Fibroblast of gingiva (primary cell): Measurements from ENCODE around the gene CFAP45.
A peak's percentile ranks its signal among the peaks of the same experiment; 100 is the strongest.

Experiments used
- DNase-seq: peaks from one replicate; pipeline ENCODE4 v3.0.0-alpha.2; 2011; ENCODE audit warnings: low read depth

The CFAP45 gene

DNA sequence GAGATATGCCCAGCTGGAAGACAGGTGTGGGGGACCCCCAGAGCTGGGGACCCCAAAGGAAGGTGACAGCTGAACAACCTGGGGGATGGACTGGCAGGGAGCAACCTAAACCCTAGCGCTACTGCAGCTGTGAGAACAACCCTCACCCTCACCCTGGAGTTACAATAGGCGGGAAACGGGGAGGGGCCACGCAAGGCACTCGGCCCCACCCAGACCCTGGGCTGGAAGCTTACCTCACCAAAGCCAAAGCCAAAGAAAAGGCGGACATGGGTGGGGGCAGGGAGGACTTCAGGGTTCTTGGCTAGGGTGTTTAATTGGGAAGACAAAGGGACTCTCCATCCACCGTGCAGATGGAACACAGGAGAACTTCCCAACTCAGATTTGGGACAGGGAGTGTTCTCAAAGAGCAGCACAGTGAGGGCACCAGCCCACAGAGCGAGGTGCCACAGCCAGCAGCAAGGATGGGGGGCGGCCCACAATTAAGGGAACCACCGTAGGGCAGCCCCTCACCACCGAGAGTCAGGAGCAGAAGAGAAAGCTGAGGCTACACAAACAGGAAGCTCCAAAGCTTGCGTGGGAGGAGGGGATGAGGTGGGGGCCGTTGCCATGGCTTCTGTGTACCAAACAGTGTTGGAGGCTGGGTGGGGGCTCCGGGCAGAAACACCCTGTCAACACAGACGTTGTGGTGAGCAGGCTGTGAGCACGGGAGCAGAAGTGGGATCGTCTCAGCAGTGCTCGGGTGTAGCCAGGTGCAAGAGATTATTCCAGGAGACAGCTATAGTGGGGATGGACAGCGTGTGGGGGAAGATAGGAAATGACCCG lies 23.4 kb upstream of the CFAP45 start:
- DNase-seq = peak; percentile 70

DNA sequence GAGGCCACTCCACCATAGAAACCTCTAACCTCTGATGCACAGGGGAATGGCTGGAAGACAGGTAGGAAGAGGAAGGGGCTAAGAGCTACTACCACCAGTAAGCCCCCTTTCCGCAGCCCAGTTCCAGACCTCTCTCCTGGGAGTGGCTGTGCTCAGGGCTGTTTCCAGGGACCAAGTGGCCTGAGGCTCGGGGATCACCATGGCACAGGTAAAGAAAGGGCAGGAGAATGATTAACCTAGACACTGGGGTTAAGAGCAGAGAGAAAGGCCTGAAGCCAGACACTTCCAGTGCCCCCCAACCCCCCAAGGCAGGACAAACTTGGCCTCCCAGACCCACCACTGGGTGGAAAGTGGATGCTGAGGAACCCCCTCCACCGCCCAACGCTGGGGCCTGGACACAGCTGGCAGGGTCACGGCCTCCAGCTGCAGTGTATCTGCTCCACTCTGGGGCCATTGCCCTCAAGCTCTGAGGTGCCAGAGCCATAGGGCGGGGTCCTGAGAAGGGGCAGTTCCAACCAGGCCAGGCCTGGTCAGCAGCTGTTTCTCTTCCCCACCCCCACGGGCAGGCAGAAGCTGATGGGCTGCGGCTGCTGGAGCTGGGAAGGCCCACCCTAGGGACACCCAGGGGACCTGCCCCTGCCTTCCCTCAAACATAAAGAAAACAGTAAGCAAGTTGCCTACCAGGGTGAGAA lies 22.7 kb upstream of the CFAP45 start:
- peak; percentile 45 for DNase-seq

DNA sequence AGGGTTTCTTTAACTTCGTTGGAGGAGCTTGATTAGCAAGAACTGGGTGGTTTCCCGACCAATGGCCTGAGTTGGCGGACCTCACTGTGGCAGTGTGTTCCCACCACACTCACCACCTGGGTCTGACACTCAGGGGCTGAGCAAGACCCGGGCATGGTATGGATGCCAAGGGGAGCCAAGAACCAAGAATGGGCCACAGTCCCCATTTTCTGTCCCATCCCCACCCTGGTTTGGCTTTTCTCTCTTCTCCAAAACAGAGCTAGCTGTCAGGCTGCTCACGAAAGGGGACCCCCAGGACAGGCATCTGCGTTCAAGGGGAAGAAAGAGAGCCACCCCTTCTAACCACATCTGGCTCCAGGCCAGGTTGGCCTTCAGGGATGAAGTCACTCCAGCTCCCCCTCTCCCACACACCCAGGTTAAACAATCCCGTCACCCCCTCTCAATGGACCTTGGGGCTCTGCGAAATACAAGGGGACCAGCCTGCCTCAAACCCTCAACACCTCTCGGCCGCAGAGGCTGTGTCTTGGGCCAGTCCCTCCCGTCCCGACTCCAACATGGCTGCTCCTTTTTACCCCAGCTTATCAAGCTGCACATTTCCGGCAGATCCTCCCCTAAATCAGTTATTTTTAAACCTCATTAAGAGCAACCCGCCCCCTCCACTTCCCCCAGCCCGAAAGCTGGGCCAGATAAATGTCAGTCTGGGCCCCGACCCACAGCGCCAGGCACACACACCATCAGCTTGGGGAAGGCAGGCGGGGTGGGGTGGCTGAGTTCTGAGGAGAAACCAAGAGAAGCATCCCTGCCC lies 21.9 kb upstream of the CFAP45 start:
- DNase-seq = no peak

DNA sequence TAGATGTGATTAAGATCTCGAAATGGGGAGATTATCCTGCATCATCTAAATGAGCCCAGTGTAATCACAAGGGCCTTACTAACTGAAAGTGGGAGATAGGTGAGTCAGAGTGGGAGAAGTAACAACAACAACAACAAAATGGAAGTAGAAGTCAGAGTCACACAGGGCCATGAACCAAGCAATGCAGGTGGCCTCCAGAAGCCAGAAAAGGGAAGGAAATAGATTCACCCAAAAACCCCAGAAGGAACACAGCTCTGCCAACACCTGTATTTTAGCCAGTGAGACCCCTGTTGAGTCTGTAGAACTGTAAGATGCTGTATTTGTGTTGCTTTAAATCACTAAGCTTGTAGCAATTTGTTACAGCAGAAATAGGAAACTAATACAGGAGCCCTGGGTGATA lies 21.3 kb upstream of the CFAP45 start:
- no peak for DNase-seq

DNA sequence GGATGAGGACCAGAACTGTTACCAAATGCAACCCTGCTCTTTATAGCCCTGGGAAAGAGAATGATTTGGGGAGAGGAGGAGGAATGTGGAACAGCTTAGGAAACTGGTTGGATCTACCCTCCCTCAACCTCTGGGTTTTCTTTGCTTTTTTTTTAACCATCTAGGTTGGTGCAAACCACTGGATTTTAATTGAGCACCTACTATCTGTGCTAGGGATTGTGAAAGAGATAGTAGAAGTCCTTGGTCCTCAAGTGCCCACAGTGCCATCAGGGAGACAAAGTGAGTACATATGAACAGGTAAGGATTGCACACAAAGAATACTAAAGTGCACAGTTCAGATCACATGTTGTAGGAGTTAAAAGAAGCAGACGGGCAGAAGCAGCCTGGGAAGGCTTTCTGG lies 20.7 kb upstream of the CFAP45 start:
- DNase-seq = no peak

DNA sequence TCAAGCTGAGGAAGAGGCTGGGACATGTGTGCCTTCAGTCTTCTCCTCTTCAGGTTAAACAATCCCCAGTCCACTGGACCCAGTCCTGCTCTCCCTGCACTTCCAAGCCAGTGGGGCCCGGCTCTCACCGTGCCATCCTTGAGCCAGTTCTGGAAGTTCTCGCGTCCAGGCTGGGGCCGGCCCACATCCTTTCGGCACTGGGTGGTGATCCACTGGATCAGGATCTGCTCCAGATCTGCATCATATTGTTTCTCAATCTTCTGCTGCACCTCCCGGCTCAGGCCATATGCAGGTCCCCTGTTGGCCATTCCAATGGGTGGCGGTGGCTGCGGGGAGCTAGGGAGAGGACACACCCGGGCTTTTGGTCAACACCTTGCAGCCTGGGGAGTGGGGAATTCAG lies 20.2 kb upstream of the CFAP45 start:
- no peak for DNase-seq

DNA sequence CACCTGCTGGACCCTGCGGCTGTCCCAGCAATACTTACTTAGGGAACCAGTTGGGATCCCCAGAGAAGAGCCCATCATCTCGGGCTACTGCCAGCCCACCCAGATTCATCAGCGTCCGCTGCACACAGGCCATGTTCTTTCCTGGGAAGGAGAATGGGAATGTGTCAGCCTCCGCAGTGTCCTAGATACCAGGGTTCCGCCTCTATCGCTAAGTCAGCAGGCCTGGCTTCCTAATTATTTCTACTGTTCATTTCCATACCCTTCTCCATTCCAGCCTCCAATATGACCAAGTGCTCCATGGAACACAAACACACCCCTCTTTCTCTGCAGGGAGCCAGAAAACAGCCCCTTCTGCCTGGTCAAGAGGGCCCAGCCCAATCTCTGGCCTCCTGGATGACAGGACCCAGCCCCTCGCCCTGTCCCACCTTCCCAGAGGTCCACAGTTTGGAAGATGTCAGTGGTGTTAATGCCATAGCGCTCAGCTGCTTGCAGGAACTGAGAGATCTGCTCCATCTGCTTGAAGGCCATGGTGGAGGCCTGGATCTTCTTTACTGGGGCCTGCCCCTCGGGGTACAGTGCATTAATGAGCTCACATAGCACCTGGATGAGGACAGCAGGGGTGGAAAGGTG lies 19.4 kb upstream of the CFAP45 start:
- DNase-seq = no peak

DNA sequence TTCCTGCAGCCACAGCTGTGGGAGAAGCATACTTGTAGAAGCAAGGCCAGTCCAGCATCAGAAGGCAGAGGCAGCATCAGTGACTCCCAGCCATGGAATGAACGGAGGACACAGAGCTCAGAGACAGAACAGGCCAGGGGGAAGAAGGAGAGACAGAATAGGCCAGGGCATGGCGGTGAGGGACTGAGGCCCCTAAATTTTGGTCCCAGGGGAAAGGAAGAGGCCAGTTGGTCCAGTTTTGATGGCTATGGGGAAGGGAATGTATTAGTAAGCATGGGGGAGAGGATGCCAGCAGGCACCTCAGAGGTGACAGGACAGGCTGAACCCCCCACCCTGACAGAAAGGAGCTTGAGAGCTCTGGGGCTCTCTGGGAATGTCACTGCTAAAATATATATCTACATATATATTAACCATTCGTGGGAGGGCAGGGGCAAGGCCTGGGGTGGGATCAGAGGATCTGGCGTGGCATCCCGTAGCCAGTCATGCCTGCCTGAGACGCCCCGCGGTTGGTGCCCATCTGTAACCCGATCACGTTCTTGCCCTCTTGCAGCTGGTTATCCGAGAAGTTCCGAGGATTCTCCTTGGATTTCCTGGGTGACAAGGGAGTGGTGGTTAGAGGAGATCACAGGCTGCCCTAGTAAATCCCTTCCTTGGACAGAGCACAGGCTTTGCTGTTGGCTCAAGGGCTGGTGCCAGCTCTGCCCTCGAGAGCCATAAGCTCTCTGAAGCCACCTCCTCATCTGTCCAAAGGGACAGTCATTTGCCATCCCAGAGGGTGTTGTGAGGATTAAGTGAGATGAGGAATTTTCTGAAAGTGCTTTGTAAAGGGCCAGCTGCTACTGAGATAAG lies 18.6 kb upstream of the CFAP45 start:
- DNase-seq = peak; percentile 27

DNA sequence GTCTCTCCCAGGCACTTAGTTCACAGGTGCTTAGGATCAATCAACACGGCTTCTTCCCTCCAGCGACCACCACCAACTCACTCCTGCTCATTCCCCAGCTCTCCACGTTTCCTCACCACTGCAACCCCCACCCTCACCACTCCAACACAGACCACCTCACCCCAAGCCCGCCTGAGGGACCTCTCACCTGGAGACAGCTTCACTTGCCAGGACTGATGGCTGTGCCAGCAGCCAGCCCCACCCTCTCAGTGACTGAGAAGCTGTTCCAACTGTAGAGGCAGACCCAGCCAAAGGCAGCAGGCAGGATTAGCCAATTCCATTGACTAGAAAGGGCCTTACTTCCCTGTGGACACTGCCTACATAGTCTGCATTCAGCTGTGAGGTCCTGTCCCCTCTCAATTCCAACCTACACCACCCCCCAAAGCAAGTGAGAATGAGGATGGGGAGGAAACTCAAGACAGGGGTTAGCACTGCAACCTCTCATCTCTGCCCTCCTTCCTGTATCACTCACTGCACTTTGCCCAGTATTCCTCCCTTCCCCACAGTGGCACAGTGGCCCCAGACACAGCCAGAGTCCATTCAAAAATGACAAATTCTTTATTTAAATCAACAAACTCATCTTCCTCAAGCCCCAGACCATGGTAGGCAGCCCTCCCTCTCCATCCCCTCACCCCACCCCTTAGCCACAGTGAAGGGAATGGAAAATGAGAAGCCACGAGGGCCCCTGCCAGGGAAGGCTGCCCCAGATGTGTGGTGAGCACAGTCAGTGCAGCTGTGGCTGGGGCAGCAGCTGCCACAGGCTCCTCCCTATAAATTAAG lies 17.8 kb upstream of the CFAP45 start:
- DNase-seq = no peak

DNA sequence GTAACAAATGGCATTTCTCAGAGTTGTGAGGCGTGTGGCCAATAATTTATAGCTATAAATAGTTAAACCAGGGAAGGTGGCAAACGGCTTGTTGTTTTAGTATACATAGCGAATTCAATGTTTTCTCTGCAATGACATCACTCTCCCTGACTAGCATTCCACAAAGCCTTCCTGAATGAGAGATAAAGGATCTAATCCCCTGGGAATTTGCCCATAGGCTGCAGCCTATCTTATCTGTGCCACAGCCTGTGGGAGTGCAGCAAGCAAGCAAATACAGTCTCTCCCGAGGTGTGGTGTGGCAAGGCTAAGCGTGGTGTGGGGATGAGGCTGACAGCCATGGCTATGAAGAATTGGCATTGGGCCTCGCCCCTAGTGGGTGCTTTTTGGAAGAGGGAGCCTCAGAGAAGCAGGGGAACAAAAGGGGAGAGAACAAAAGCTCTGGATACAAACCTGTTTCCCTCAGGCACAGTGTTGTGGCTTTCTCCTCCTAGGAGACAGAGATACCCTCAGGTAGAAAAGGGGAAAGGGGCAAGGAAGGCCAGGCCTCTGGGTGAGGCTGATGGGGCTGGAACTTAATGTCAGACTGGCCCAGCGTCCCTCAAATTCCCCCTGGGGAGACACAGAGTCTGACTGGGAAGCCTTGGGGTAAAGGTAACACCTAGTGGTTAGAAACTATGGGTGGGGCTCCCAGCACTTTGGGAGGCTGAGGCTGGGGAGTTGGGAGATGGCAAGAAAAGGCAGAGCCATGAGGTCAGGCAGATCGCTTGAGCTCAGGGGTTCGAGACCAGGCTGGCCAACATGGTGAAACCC lies 16.5 kb upstream of the CFAP45 start:
- DNase-seq = peak; percentile 43

DNA sequence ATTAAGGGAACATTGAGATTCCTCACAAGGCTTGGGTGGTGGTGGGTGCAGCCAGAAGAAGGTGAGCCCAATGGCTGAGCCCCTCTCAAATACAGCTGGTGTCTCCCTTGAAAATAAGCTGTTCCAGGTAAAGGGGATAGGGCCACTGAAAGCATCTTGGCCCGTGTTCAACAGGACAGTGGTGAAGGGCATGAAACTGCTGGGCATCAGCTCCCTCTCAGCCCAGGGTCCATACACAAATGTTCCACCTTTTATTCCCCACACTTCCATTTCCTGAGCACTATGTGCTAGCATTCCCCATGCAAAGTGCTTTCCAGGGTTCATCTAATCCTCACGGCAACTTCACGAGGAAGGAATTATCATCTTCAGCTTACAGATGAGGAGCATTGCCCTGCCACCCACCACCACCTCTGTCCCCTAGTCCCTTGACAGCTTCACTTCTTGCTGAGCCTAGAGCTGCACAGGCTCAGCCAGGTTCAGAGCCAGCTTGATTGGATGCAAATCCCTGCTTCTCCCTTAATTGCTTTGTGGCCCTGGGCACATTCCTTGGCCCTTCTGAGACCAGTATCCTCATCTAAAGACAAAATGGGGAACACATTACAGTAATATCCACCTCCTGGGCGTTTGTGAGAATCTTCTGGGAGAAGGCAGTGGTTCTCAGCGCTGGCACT lies 15.7 kb upstream of the CFAP45 start:
- no peak for DNase-seq

DNA sequence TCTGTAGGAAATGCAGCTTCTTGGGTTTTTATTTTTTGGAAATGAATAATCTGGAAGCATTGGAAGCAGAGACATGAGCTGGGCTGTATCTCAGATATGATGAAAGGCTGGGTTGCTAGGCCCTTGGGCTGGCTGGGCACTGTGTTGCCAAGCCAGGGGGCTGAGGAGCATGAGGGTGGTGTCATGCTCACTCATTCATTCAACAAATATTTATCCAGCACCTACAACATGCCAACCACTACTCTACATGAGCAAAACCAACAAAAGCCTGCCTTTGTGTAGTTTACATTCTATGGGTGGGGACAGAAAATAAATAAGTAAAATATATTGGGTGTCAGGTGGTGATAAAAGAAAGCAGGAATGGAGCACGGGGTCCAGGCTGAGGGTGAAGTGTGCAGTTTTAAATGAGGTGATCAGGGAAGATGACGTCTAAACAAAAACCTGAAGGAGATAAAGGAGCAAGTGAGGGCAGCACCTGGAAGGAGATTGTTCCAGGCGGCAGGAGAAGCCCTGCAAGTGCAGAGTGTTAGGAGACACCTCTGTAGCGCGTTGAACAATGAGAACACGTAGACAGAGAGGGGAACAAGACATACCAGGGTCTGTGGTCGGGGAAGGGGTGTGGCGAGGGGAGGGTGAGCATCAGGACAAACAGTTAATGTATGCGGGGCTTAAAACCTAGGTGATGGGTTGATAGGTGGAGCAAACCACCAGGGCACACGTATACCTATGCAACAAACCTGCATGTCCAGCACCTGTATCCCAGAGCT lies 14.5 kb upstream of the CFAP45 start:
- no peak for DNase-seq

DNA sequence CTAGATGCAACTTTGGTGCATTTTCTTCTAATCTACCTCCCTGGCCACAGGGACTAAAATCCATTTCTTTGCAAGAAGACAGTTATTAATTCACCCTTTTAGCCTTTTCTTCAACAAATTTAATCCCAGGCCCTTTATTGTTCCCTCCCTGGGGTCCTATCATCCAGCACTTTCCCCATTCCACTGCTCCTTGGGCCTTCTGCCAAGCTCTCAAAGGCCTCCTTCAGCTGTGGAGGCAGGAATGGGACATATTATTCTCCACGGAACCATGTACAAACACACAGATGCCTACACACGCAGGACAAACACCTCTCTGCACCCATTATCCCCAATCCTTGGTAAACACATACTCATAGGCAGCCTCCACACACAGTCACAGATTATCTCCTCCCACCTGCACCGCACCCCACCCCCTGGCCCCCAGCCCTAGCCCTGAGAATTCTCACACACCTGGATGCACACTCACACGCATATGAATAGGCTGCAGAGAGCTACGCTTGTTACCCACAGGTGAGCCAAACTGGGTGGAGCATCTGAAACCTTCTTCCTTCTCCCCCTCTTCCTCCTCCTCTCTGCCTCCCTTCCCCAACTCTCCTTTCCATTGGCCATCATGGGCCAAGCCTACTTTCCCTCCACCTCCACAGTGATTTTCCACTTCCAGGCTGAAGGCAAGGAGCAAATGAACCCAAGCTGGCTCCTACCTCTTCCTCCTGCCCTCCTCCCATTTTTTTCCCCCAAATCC lies 13.7 kb upstream of the CFAP45 start:
- no peak for DNase-seq

DNA sequence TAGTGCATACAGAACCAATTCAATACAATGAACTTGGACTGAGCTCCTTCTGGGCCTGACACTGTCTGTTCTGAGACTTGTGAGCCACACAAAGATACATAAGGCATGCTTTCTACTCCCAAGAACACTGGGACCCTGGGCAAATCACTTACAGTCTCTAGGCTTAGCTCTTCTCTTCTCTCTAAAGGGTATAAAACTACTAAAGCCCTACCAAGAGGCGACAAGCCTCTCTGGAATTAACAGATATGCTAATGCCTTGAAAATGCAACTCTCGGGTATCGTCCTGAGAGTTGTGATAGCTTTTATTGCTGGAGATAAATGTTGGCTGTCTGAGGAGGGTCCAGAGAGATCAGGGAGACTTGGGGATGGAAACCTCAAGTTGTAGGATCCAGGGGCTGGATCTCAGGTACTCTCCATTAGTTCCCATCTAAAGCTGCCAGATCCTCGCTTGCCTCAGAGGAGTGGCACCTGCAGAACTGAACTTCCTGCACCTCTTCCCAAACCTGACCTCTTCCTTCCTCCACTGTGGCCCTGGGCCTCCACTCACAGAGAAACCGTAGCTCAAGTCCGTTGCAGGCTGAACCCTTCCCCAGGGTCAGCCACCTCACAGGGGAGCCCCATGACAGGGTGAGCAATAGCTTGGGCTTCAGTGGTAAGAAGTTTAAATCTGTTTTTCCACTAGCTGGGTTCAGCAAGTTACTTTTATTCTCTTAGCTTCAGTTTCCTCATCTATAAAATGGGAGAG lies 11.5 kb upstream of the CFAP45 start:
- no peak for DNase-seq

DNA sequence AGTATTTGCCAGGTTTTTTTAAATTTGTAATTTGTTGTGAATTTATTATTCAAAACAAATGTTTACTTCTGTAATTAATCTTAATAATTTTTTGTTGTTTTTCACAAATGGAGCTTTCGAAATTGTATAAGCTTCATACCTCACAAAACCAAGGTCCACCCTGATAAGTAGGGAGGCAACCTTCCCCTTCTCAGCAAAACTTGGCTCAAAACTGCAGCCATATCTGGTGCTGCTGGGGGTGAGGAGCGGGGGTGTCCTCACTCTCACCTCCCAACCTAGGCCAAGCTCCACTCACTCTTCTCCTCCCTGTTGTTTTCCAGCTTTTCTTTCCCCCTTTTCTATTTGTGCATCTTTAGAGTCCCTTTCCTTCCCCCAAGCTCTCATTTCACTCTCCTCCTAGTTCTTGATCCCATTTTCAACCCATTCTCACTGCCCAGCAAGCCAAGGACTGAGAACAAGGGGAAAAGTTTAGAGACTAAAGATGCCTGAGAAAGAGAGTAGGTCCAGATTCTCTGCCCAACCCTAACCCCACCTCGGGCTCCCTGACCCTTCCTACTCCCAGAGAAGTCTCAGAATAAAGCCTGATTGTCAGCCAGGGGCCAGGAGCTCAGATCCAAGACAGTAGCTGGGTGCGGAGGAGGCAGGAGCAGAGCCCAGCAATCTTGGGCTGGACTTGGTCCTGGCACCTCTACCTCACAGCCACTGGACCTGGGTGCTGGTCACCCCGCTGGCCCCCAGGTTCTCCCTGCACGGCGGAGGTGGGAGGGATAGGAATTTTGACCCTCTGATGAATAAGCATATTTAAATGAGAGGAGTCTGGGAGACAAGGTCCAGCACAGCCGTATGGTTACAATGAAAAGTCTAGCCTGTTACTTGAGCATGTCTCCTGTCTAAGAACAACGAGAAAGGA lies 8.3 kb upstream of the CFAP45 start:
- DNase-seq = no peak

DNA sequence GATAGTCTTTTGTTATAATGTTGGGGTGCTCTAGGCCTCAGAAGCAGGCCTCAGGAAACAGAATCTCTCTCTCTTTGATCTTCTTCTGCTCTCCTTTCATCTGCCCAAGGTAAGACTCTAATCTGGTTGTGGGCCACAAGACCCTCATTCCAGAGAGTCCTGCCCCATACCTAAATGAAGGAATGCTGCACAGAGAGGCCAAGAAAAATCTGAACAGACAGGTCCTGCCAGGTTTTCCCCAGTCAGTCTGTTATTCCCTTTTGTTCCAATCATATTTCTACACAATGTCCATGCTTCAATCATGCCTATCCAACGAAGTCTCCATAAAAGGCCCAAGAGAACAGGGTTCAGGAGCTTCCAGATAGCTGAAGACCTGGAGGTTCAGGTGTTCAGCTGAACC lies 7.0 kb upstream of the CFAP45 start:
- no peak for DNase-seq
